ENCODE measurements around the gene LOXHD1. TPM values are rescaled to one million over a fixed set of nuclear protein-coding genes. Genes with fewer than 3 reads are reported as not detected.

The LOXHD1 gene
- total RNA-seq, 2 experiments from 2014 or later = not detected

- POLR2A ChIA-PET = no interaction called here
Observed at GRCh38 chr18:46470714-46471113, 186.3 kb downstream of the LOXHD1 start.

DNA sequence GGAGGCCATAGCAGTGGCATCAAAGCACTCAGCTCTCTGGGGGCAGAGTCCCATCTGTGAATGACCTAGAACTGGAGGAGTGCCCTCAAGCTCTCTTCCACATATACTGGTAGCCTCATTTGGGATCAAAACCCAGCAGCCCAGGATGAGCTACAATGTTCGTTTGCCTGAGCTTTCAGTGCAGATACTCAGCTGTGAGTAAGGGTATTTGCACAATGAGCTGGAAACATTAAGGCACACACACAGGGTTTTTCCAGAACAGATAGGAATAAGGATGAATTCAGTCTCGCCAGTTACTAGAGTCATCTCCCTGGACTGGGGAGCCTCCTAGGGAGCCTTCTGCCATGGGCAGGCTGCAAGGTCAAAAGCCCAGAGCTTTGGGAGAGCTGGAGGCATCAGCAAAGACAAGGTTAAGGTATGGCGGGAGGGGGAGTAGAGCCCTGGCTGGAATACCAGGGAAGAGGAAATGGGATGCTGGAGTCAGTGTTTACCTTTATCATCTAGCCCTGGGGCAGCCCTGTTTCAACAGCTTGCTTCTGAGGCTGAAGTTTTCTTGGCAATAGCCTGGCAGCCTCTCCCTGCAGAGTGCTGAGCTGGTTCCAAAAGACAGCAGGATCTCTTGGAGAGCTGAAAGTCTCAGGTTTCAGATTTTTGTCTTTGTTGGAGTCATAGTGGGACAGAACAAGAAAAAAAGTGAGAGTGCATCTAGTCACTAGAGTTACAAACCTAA lies 187.7 kb downstream of the LOXHD1 start:
- intact Hi-C loops (cut with DNase I, micrococcal nuclease) = no loop called here

More at GRCh38 chr18:46470714-46471113, 186.3 kb downstream of the LOXHD1 start:
- Histone ChIP-seq H3K36me3 (ENCODE audit: insufficient read depth, low read length) (no peaks in the 10 kb centered on the region), H3K9me3 (ENCODE audit: control insufficient read depth in 1 of 2, insufficient read depth in 1 of 2, low read length in 2 of 2) (no peaks in the 10 kb centered on the region), H3K27me3 (ENCODE audit: control insufficient read depth in 1 of 2, insufficient read depth in 2 of 2, low read length in 2 of 2) (no peaks in the 10 kb centered on the region), H3K4me3 (ENCODE audit: low read length) (no peak overlapping the region), H3K4me1 (ENCODE audit: insufficient read depth, low read length) (peaks cover 3% of the 10 kb centered on the region), H3K27ac (ENCODE audit: low read depth in 1 of 2, low read length in 2 of 2) (no peak overlapping the region)
- CTCF ChIA-PET = no interaction called here
- intact Hi-C loops (cut with DNase I, micrococcal nuclease) = no loop called here
- Mint-ChIP-seq H3K4me1 (ENCODE audit: low read depth) (no peaks in the 10 kb centered on the region), H3K27ac (no peak overlapping the region), H3K9me3 (no peaks in the 10 kb centered on the region), H3K4me3 (no peak overlapping the region), H3K27me3 (no peaks in the 10 kb centered on the region), H3K36me3 (ENCODE audit: low read depth) (no peaks in the 10 kb centered on the region)
- TF ChIP-seq, protein P1, sequence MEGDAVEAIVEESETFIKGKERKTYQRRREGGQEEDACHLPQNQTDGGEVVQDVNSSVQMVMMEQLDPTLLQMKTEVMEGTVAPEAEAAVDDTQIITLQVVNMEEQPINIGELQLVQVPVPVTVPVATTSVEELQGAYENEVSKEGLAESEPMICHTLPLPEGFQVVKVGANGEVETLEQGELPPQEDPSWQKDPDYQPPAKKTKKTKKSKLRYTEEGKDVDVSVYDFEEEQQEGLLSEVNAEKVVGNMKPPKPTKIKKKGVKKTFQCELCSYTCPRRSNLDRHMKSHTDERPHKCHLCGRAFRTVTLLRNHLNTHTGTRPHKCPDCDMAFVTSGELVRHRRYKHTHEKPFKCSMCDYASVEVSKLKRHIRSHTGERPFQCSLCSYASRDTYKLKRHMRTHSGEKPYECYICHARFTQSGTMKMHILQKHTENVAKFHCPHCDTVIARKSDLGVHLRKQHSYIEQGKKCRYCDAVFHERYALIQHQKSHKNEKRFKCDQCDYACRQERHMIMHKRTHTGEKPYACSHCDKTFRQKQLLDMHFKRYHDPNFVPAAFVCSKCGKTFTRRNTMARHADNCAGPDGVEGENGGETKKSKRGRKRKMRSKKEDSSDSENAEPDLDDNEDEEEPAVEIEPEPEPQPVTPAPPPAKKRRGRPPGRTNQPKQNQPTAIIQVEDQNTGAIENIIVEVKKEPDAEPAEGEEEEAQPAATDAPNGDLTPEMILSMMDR (IDR thresholded peaks at IDR 0.05) = no peak
- ATAC-seq (ENCODE audit: poor library complexity) (no peak), DNase-seq (no peak)

GRCh38 chr18:46468426-46469180 lies 188.4 kb downstream of the LOXHD1 start:
- no peaks in the 10 kb centered on the region for H3K36me3 Mint-ChIP-seq (ENCODE audit: low read depth)
- H3K4me1 ChIP-seq (ENCODE audit: insufficient read depth, low read length) = no peaks in the 10 kb centered on the region
- H3K27ac Mint-ChIP-seq = no peak overlapping the region
- H3K4me3 ChIP-seq (ENCODE audit: low read length) = no peak overlapping the region
- no peak overlapping the region for H3K27ac ChIP-seq (ENCODE audit: low read depth in 1 of 2, low read length in 2 of 2)
- H3K36me3 ChIP-seq (ENCODE audit: insufficient read depth, low read length) = no peaks in the 10 kb centered on the region
- no peak for DNase-seq
- TF ChIP-seq, protein P1 (IDR thresholded peaks at IDR 0.05) = no peak
- H3K27me3 Mint-ChIP-seq = no peaks in the 10 kb centered on the region
- intact Hi-C loops (cut with DNase I, micrococcal nuclease) = no loop called here
- ChIA-PET POLR2A (no interaction called here), CTCF (no interaction called here)
- H3K9me3 ChIP-seq (ENCODE audit: control insufficient read depth in 1 of 2, insufficient read depth in 1 of 2, low read length in 2 of 2) = no peaks in the 10 kb centered on the region
- H3K27me3 ChIP-seq (ENCODE audit: control insufficient read depth in 1 of 2, insufficient read depth in 2 of 2, low read length in 2 of 2) = no peaks in the 10 kb centered on the region
- ATAC-seq (ENCODE audit: poor library complexity) = no peak
- no peaks in the 10 kb centered on the region for H3K4me1 Mint-ChIP-seq (ENCODE audit: low read depth)
- H3K9me3 Mint-ChIP-seq = no peaks in the 10 kb centered on the region
- no peak overlapping the region for H3K4me3 Mint-ChIP-seq

More for the DNA sequence above, 187.7 kb downstream of the LOXHD1 start:
- no peaks in the 10 kb centered on the region for H3K9me3 Mint-ChIP-seq
- H3K27ac Mint-ChIP-seq = no peak overlapping the region
- DNase-seq (no peak), ATAC-seq (ENCODE audit: poor library complexity) (no peak)
- Histone ChIP-seq H3K9me3 (ENCODE audit: control insufficient read depth in 1 of 2, insufficient read depth in 1 of 2, low read length in 2 of 2) (no peaks in the 10 kb centered on the region), H3K36me3 (ENCODE audit: insufficient read depth, low read length) (no peaks in the 10 kb centered on the region), H3K4me3 (ENCODE audit: low read length) (no peak overlapping the region), H3K27ac (ENCODE audit: low read depth in 1 of 2, low read length in 2 of 2) (no peak overlapping the region), H3K4me1 (ENCODE audit: insufficient read depth, low read length) (no peaks in the 10 kb centered on the region), H3K27me3 (ENCODE audit: control insufficient read depth in 1 of 2, insufficient read depth in 2 of 2, low read length in 2 of 2) (no peaks in the 10 kb centered on the region)
- H3K36me3 Mint-ChIP-seq (ENCODE audit: low read depth) = no peaks in the 10 kb centered on the region
- ChIA-PET POLR2A (no interaction called here), CTCF (no interaction called here)
- TF ChIP-seq, protein P1 (IDR thresholded peaks at IDR 0.05) = no peak
- no peak overlapping the region for H3K4me3 Mint-ChIP-seq
- H3K27me3 Mint-ChIP-seq = no peaks in the 10 kb centered on the region
- H3K4me1 Mint-ChIP-seq (ENCODE audit: low read depth) = no peaks in the 10 kb centered on the region
